HG02943 (cell line): ENCODE results near the gene RAB33B.

Experiments used
- ATAC-seq: cut with Tn5 transposase; IDR thresholded peaks from one replicate; pipeline ENCODE4 v1.9.1; 2021; ENCODE audit warnings: mild to moderate bottlenecking, low read depth, moderate library complexity; ENCODE audit not compliant: unreplicated experiment

The RAB33B gene

GRCh38 chr4:139503622-139504166, 49.8 kb downstream of the RAB33B start:
- no peak for ATAC-seq

- ATAC-seq = no peak
Observed at GRCh38 chr4:139506774-139507173, 52.9 kb downstream of the RAB33B start.

- ATAC-seq = no peak
Observed at GRCh38 chr4:139508581-139509237, 54.8 kb downstream of the RAB33B start.

- no peak for ATAC-seq
Observed at GRCh38 chr4:139509727-139510410, 55.9 kb downstream of the RAB33B start.

- no peak for ATAC-seq
Observed at GRCh38 chr4:139511320-139511719, 57.4 kb downstream of the RAB33B start.

GRCh38 chr4:139514382-139515059, 60.6 kb downstream of the RAB33B start:
- ATAC-seq = no peak

- no peak for ATAC-seq
Observed at GRCh38 chr4:139515531-139515958, 61.6 kb downstream of the RAB33B start.

GRCh38 chr4:139521754-139522401, 68.0 kb downstream of the RAB33B start:
- no peak for ATAC-seq

- no peak for ATAC-seq
Observed at GRCh38 chr4:139522457-139522856, 68.5 kb downstream of the RAB33B start.

- ATAC-seq = no peak
Observed at GRCh38 chr4:139523076-139523475, 69.2 kb downstream of the RAB33B start.

GRCh38 chr4:139524062-139524631, 70.2 kb downstream of the RAB33B start:
- no peak for ATAC-seq

- peak; percentile 40 for ATAC-seq
Observed at GRCh38 chr4:139525414-139525813, 71.5 kb downstream of the RAB33B start.
